ENCODE measurements around the gene PCDHGA1.
"Not testable (repeated sequence)": the region's sequence is repeated elsewhere in the genome, so short reads cannot be mapped to it uniquely, and the experiment has no call there.

The PCDHGA1 gene

DNA sequence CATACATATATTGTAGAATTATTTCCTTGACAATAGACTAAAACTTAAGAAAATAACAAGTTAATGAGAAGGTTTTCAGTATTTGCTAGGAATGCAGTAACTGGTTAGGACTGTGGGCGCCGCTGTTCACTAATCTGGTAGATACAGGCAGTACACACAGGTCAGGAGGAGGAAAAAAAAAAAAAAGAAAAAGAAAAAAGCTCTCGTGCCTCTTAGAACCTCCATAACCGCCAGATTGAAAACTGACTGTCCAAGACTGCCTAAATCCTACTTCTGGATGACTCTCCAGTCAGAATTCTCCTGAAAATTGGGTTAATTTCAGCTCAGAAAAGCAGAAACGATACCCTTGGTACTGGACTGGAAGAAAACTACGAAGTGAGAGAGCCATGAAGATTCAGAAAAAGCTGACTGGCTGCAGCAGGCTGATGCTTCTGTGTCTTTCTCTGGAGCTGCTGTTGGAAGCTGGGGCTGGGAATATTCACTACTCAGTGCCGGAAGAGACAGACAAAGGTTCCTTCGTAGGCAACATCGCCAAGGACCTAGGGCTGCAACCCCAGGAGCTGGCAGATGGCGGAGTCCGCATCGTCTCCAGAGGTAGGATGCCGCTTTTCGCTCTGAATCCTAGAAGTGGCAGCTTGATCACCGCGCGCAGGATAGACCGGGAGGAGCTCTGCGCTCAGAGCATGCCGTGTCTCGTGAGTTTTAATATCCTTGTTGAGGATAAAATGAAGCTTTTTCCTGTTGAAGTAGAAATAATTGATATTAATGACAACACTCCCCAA, at the start of gene PCDHGA1:
TSS of gene PCDHGA1 (plus strand) at position 216 of the 782 bp plus-strand sequence.
- DNase-seq, result peak; percentile 14

DNA sequence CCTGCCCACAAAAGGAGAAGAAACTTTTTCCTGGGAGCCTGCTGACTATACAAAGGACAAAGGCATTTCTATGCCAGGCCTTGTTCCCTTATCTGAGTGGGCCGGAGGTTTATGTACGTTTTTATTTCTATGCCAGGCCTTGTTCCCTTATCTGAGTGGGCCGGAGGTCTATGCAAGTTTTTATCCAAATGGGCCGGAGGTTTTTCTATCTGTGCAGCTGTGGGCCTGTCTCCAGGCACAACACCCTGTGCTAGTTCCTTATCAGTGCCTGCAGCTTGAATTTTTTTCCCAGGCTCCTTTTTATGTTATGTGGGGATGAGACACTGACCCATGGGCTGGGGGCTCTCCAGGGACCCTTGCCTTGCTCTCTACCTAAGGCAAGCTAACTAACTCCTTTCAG, 31.9 kb upstream of the PCDHGA1 start:
- no peak for DNase-seq

DNA sequence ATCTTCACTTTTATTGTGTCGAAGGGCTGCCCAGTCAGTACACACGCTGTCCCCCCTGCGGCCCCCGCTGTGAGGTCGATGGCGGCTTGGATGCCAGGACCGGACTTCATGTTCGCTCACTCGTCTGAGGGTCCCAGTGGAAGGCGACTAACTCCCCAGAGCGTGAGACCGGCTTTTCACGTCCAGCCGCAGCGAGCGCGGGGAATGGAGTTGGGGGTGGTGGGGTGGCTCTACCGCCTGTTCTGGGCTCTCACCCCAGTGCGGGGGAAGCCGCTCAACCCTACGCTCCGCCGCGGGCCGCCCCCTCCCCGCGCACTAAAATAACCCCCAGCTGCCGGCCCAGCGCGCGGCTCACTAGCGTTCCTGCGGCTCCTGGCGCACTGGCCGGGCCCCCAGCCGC, 26.6 kb upstream of the PCDHGA1 start, which contains the start of gene SLC25A2:
TSS of gene SLC25A2 (minus strand) at position 294 of the 400 bp plus-strand sequence. CDS start at position 110, 184 bp downstream.
- no peak for DNase-seq

DNA sequence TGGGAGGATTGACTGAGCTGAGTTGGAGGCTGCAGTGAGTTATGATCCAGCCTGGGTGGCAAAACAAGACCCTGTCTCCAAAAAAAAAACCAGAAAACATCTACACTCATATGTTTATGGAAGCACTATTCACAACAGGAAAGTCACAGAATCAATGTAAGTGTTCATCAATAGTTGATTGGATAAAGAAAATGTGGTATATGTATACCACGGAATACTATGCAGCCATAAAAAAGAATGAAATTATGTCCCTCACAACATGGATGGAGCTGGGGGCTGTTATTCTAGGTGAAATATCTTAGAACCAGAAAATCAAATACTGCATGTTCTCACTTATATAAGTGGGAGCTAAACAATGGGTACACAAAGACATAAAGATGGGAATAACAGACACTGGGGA, 23.7 kb upstream of the PCDHGA1 start:
- DNase-seq, result no peak

DNA sequence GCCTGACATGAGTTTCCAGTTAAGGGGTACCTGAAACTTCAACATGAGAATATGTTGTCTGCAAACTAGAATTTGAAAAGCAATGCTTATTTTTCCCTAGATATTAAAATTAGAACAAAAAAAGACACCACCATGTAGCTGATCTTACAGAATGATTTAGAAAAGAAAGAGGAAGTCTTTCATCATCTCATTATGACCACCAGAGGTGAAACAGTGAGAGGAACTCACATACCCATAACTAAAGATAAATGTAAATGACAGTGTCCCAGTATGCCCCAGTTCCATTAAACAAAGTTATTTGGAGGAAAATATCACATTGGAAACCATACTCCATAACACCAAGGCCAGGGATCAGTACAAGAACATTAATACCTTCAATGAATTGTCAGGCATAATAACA, 16.6 kb upstream of the PCDHGA1 start:
- no peak for DNase-seq

DNA sequence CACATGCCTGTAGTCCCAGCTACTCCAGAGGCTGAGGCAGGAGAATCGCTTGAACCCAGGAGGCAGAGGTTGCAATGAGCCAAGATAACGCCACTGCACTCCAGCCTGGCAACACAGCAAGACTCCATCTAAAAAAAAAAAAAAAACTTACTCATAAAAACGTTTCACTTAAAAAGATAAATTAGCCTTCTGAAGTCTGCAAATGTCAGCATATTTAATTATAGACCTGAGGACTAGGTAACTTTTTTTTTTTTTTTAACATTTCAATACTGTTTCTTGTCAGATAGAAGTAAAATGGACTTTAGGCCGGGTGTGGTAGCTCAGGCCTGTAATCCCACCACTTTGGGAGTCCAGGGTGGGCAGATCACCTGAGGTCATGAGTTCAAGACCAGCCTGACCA, 13.4 kb upstream of the PCDHGA1 start:
- not testable (repeated sequence) for DNase-seq

DNA sequence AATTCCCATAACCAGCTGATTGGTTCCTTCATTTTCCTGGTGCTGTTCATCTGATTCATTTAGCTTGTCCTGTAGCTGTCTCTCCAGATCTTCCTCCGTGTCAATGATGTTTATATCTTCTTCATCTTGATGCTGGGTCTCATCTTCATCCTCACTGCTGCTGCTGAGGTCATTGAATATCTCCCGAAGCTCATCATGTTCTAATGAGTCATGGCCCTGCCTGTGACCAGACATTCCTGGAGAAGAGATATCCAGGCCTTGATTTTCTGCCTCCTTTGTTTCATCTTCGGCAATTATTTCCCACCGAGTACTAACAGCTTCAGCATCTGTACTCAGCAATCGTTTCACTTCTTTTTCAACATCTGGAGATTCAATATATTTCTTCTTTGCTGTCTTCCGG, 11.1 kb upstream of the PCDHGA1 start:
- no peak for DNase-seq

DNA sequence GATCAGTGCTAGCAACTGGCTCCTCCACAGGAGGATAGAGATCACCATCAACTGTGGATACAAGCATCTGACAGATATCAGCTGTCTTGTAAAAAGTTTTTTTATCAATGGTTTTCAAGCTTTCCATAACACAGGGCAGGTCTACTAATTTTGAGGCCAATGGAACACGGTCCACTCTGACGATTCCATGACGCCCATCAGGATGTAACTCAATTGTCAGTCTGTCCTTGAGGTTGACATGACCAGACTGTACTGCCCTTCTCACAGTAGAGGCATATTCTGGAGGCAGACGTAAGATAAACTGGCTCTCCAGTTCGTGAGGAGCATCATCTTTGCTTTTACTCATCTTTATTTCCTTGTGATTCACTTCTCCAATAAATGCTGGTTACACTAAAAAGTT, 10.6 kb upstream of the PCDHGA1 start:
- no peak for DNase-seq

DNA sequence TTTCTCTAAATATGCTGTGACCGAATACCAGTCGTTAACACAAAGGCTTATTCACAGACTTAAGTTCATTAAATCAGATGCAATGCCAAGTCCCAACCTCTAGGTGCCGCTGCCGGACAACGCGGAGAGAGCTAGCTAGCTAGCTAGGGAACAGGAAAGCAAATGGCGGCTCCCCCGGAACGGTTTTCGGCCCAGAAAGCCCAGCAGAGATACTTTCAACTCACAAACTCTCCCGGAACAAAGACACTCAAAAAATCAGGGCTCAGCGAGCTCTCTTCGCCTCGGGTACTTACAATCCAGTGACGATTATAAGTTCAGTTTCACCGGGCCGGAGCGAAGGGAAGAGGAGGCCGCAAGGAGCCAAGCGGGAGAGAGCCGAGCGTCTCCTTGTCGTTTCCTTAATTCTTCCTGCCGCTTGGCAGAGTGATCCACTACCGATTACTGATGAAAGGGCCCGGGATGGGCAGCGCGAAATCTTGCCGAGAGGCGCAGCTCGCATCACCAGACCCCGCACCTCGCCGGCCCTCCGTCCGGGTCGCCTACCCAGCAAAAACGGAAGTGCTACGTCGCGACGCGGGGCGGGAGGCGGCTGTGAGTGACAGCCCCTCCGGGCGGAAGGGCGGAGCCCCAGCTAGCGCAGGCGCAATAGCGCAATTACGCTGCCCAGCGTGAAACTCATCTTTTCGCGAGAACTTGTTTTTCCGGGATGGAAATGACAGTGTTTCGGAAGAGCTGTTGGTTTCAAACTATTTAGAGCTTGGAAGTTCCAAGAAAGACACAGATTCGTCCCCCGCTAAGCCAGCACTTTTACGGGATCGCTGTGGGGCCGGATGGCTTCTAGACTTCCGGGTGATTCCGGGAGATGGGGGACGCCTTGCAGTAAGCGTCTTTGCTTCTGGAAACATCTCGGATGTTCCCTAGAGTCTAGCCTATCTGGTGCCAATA, 9.8 kb upstream of the PCDHGA1 start, which contains the start of gene TAF7:
TSS of gene TAF7 (minus strand) at position 560 of the 945 bp plus-strand sequence. CDS start 740 bp downstream, outside the sequence.
- DNase-seq, result peak; percentile 89

DNA sequence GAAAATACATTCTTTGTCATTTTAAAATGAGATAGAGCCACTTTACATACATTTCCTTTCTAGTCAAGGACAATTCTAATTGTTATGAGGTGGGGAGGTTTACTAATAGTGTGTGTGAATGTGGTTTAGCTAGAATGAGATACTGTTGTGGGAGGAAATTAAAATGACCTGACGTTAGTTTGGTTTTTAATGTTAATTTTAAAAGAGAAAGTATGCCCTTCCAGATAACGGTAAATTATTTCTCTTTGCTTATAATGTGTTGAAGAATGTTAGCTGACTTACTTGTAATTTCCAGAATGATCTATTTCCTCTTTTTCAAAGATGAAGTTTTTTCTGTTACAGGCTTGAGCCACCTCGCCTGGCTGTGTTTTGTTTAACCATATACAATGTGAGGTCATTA, 8.1 kb upstream of the PCDHGA1 start:
- no peak for DNase-seq

DNA sequence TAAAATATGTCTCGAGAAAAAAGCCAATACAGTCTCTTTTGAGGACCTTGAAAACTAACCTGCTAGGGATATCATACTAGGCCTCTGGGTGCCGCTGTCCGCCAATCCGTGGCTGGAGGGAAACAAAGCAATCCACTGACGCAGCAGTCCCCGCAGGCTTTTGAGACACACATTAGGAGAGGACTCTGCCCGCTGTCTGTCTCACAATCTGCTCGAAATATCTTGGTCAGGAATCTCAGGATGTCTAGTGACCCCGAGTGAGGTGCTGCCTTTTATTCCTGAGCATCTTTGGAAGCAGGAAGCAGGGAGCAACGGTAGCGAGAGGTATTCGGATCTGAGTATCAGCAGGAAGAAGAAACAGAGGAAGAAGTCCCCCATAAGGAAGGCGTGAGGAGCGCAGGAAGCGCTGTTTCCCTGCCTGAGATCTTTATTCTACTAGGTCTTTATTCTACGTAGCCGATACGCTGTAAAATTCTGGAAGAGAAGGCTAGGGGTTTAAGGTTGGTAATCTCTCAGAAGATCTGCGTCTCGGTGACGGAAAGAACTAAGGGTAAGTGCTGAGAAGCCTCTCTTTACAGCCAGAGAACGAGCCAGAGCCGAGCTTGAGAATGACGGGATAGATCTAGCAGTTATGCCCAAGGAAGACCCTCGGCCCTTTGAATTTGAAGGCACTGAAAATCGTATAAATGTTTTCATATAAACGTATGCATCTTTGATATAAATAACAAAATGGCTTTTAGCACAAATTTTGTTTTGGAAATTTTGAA, 4.0 kb upstream of the PCDHGA1 start:
- DNase-seq, result peak; percentile 55

DNA sequence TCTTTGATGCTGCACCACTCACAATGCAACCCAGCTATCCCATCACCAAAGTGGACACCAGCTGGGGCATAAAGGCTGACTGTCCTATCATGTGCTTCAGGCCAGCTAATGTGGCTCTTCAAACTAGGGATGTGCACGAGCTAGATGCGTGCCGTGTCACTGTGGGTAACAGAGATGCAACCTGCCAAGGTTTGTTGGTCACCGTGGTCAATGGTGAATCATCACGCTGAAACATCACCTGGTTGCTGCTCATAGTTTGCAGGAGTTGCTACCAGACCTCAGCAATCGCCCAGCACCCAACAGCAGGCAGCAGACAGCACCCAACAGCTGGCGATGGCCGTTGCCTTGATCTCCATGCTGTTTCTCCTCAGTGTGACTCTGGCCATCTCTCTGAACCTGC, 2.1 kb upstream of the PCDHGA1 start:
- no peak for DNase-seq

DNA sequence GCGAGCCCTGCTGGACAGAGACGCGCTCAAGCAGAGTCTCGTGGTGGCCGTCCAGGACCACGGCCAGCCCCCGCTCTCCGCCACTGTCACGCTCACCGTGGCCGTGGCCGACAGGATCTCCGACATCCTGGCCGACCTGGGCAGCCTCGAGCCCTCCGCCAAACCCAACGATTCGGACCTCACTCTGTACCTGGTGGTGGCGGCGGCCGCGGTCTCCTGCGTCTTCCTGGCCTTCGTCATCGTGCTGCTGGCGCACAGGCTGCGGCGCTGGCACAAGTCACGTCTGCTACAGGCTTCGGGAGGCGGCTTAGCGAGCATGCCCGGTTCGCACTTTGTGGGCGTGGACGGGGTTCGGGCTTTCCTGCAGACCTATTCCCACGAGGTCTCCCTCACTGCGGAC, 2.3 kb downstream of the PCDHGA1 start:
- DNase-seq, result not testable (repeated sequence)

DNA sequence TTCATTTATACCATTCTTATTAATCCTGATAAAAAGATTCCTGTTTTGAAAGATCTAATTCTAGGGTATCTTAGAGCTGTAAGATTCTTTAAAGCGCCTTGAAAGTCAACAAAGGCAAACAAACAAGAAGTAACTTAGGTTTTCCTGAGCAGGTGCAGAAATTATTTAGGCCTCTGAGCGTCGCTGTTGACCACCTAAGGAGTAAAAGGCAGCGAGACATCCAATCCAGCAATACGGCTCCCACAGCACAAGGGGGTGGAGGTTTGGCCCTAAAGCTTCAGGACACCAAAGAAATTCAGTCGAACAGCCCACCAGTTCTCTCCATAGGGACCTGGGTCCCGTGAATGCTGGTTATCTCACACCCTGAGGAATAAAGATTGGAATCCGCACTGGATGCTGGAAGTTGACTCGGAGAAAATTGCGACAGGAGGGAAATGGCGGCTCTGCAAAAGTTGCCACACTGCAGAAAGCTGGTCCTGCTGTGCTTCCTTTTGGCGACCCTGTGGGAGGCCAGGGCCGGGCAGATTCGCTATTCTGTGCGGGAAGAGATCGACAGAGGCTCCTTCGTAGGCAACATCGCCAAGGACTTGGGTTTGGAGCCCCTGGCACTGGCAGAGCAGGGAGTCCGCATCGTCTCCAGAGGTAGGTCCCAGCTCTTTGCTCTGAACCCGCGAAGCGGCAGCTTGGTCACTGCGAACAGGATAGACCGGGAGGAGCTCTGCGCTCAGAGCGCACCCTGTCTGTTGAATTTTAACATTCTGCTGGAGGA, 8.4 kb downstream of the PCDHGA1 start, which contains the start of gene PCDHGA2:
TSS of gene PCDHGA2 (plus strand) at position 223 of the 769 bp plus-strand sequence.
- DNase-seq, result peak; percentile 4

DNA sequence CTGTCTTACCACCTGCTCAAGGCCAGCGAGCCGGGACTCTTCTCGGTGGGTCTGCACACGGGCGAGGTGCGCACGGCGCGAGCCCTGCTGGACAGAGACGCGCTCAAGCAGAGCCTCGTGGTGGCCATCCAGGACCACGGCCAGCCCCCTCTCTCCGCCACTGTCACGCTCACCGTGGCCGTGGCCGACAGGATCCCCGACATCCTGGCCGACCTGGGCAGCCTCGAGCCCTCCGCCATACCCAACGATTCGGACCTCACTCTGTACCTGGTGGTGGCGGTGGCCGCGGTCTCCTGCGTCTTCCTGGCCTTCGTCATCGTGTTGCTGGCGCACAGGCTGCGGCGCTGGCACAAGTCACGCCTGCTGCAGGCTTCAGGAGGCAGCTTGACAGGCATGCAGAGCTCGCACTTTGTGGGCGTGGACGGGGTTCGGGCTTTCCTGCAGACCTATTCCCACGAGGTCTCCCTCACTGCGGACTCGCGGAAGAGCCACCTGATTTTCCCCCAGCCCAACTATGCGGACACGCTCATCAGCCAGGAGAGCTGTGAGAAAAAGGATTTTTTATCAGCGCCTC, 10.6 kb downstream of the PCDHGA1 start:
- DNase-seq, result not testable (repeated sequence)

DNA sequence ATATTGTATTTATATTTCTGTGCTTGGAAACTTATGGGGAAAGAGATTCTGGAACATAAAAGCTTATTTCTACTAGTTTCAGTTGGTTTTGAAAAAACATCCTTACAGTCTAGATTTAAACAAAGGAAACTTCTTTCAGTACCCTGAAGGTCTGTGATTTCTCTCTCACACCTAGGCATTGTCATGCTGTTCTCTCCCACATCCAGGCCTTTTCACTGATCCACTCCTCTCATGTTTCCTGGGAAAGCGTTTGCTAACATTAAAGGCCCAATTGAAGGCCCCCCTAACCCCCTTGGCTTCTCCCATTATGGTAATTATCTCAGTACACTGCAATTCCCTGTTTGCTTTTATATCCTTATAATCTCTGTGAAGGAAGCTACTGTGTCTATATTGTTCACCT, 12.5 kb downstream of the PCDHGA1 start:
- DNase-seq, result no peak

DNA sequence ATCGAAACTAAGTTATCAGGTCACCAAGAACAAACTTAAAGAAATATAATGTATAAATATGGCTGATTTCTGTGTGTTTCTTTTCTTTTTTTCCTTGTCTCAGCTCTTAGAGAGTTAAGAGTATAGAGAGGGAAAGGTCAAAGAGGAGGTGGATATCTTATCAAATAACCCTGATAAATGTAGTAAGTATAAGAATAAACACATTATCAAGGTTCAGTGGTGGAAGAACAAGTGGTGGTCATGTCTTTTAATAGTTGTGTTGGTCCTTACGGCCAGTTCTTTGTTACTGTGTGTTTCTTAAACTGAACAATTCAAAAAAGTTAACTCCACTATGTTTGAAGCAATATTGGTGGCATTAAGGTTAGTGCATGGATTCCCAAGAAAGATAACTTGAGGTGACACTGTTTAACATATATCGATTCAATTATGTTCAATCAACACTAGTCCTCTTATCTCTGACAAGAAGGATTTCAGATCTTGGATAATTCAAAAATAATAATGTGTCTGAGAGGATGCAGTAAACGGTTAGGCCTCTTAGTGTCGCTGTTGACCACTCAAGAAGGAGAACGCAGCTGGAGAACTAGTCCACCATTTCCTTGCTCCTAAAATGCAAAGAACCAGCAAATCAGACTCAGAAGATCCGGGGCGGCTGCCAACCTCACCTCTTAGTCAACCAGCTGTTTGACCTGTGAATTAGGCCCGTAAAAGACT, 13.1 kb downstream of the PCDHGA1 start, which contains the start of gene PCDHGA3:
TSS of gene PCDHGA3 (plus strand) at position 588 of the 711 bp plus-strand sequence. CDS start 205 bp downstream, outside the sequence.
- DNase-seq, result no peak

DNA sequence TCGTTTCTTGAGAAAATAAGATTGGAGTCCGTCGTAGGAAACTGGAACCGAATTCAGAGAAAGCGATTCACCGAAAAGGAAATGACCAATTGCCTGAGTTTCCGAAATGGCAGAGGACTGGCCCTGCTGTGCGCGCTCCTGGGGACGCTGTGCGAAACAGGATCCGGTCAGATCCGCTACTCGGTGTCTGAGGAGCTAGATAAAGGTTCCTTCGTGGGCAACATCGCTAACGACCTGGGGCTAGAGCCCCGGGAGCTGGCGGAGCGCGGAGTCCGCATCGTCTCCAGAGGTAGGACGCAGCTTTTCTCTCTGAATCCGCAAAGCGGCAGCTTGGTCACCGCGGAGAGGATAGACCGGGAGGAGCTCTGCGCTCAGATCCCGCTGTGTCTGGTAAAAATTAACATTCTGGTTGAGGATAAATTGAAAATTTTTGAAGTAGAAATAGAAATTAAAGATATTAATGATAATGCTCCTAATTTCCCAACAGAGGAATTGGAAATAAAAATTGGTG, 13.7 kb downstream of the PCDHGA1 start:
- no peak for DNase-seq

DNA sequence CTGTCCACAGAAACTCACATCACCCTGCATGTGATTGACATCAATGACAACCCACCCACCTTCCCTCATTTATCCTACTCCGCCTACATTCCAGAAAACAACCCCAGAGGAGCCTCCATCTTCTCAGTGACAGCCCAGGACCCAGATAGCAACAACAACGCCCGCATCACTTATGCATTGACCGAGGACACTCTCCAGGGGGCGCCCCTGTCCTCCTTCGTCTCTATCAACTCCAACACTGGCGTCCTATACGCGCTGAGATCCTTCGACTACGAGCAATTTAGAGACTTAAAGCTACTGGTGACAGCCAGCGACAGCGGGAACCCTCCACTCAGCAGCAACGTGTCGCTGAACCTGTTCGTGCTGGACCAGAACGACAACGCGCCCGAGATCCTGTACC, 15.0 kb downstream of the PCDHGA1 start:
- no peak for DNase-seq

DNA sequence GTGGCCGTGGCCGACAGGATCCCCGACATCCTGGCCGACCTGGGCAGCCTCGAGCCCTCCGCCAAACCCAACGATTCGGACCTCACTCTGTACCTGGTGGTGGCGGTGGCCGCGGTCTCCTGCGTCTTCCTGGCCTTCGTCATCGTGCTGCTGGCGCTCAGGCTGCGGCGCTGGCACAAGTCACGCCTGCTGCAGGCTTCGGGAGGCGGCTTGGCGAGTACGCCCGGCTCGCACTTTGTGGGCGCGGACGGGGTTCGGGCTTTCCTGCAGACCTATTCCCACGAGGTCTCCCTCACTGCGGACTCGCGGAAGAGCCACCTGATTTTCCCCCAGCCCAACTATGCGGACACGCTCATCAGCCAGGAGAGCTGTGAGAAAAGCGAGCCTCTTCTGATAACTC, 15.7 kb downstream of the PCDHGA1 start:
- not testable (repeated sequence) for DNase-seq
